GM23338 (cell line): Measurements from ENCODE around the gene INPPL1. TPM values are rescaled to one million over a fixed set of nuclear protein-coding genes. Genes with fewer than 3 reads are reported as not detected.

Experiments used
- ATAC-seq: fragments of 200-7000 bp; cut with Tn5 transposase; 3 replicates; pipeline ENCODE4 v1.9.1; 2020
- DNase-seq: peaks from one replicate; pipeline ENCODE4 v3.0.0-alpha.2; 2015; ENCODE audit warnings: low spot score
- H2AFZ ChIP-seq: fragments of 200-600 bp; sonication (generic); 2 replicates; pipeline ENCODE4 v1.8.0; 2016; ENCODE audit warnings: antibody characterized with exemption, mild to moderate bottlenecking, moderate library complexity
- H3F3A ChIP-seq: fragments of 200-600 bp; sonication (generic); replicated peaks from 2 replicates; pipeline ENCODE4 v1.8.0; 2017; ENCODE audit warnings: antibody characterized with exemption, mixed run types, low read depth
- H3K27ac ChIP-seq: fragments of 200-600 bp; sonication (generic); 2 replicates; pipeline ENCODE4 v1.6.1; 2016; ENCODE audit warnings: low read depth
- H3K27me3 ChIP-seq: fragments of 200-600 bp; sonication (generic); 2 replicates; pipeline ENCODE4 v1.8.0; 2016; ENCODE audit warnings: mild to moderate bottlenecking, mixed run types, moderate library complexity; ENCODE audit not compliant: insufficient read depth
- H3K36me3 ChIP-seq: fragments of 200-600 bp; sonication (generic); 2 replicates; pipeline ENCODE4 v1.8.0; 2016; ENCODE audit warnings: mild to moderate bottlenecking; ENCODE audit not compliant: insufficient read depth
- H3K4me1 ChIP-seq: fragments of 200-600 bp; sonication (generic); 2 replicates; pipeline ENCODE4 v1.8.0; 2016; ENCODE audit warnings: mild to moderate bottlenecking, moderate library complexity; ENCODE audit not compliant: insufficient read depth
- H3K4me2 ChIP-seq: fragments of 200-600 bp; sonication (generic); 2 replicates; pipeline ENCODE4 v1.7.1; 2017; ENCODE audit warnings: mixed run types
- H3K4me3 ChIP-seq: fragments of 200-600 bp; sonication (generic); 2 replicates; pipeline ENCODE4 v1.6.1; 2016; ENCODE audit warnings: mixed run types
- H3K79me2 ChIP-seq: fragments of 200-600 bp; sonication (generic); replicated peaks from 2 replicates; pipeline ENCODE4 v1.8.0; 2017; ENCODE audit warnings: mild to moderate bottlenecking; ENCODE audit not compliant: insufficient read depth
- H3K9me2 ChIP-seq: fragments of 200-600 bp; sonication (generic); 2 replicates; pipeline ENCODE4 v1.8.0; 2017; ENCODE audit not compliant: insufficient read depth
- H4K20me1 ChIP-seq: fragments of 200-600 bp; sonication (generic); replicated peaks from 2 replicates; pipeline ENCODE4 v1.8.0; 2017; ENCODE audit warnings: mild to moderate bottlenecking; ENCODE audit not compliant: insufficient read depth
- H3K27ac Mint-ChIP-seq: 2 replicates; pipeline ENCODE4 v1.8.0; 2020; ENCODE audit warnings: inconsistent platforms, mild to moderate bottlenecking, moderate library complexity, mixed read lengths
- H3K27me3 Mint-ChIP-seq: 3 replicates; pipeline ENCODE4 v1.8.0; 2022; ENCODE audit warnings: low read depth, mild to moderate bottlenecking, moderate library complexity, mixed read lengths, inconsistent platforms; ENCODE audit not compliant: insufficient read depth, poor library complexity
- H3K36me3 Mint-ChIP-seq: 3 replicates; pipeline ENCODE4 v1.8.0; 2021; ENCODE audit warnings: low read depth, mild to moderate bottlenecking, inconsistent platforms, moderate library complexity, mixed read lengths
- H3K4me1 Mint-ChIP-seq: 3 replicates; pipeline ENCODE4 v1.8.0; 2020; ENCODE audit warnings: mild to moderate bottlenecking, inconsistent platforms, mixed read lengths
- H3K4me3 Mint-ChIP-seq: 3 replicates; pipeline ENCODE4 v1.8.0; 2021; ENCODE audit warnings: moderate library complexity, mild to moderate bottlenecking, inconsistent platforms, mixed read lengths
- H3K9me3 Mint-ChIP-seq: 3 replicates; pipeline ENCODE4 v1.8.0; 2020; ENCODE audit warnings: moderate library complexity, mild to moderate bottlenecking, inconsistent platforms, mixed read lengths
- CREB1 ChIP-seq: fragments of 250-450 bp; sonication (Bioruptor Pico); IDR thresholded peaks from 2 replicates; pipeline ENCODE4 v1.5.0; 2020; ENCODE audit warnings: low read depth, mild to moderate bottlenecking, moderate library complexity
- CTCF ChIP-seq, 2 experiments: fragments of 200-600 bp in 1 of 2; sonication (generic) in 1 of 2; conservative IDR thresholded peaks; 2 replicates each; pipeline versions ENCODE4 v1.5.1 to v1.6.1; 2016 to 2017; ENCODE audit warnings: antibody characterized with exemption in 2 of 2, low read depth in 2 of 2, mild to moderate bottlenecking in 2 of 2, moderate library complexity in 1 of 2
- EZH2 ChIP-seq: fragments of 200-600 bp; sonication (generic); IDR thresholded peaks from one replicate; pipeline ENCODE4 v1.8.0; 2017; ENCODE audit warnings: antibody characterized with exemption, mild to moderate bottlenecking, low read depth; ENCODE audit not compliant: unreplicated experiment
- EZH2phosphoT487 ChIP-seq: fragments of 200-600 bp; sonication (generic); IDR thresholded peaks from one replicate; pipeline ENCODE4 v1.8.1; 2018; ENCODE audit warnings: antibody characterized with exemption; ENCODE audit not compliant: unreplicated experiment
- JUNB ChIP-seq: IDR thresholded peaks from one replicate; pipeline ENCODE4 v1.6.1; 2016; ENCODE audit warnings: antibody characterized with exemption; ENCODE audit not compliant: unreplicated experiment
- NANOG ChIP-seq: IDR thresholded peaks from 2 replicates; pipeline ENCODE4 v1.6.1; 2016; ENCODE audit warnings: antibody characterized with exemption, borderline replicate concordance
- POLR2AphosphoS5 ChIP-seq: IDR thresholded peaks from 2 replicates; pipeline ENCODE4 v1.6.1; 2016; ENCODE audit warnings: antibody characterized with exemption, low read depth
- STAT1 ChIP-seq: IDR thresholded peaks from one replicate; pipeline ENCODE4 v1.6.1; 2016; ENCODE audit warnings: antibody characterized with exemption; ENCODE audit not compliant: unreplicated experiment
- ZNF114 ChIP-seq: fragments of 250-450 bp; sonication (Bioruptor Pico); IDR thresholded peaks from 2 replicates; pipeline ENCODE4 v1.5.0; 2020; ENCODE audit warnings: mild to moderate bottlenecking, moderate library complexity
- ZNF331 ChIP-seq: fragments of 250-450 bp; sonication (Bioruptor Pico); IDR thresholded peaks from 2 replicates; pipeline ENCODE4 v1.5.0; 2020; ENCODE audit warnings: low read depth, mild to moderate bottlenecking, moderate library complexity
- ZNF462 ChIP-seq: fragments of 250-450 bp; sonication (Bioruptor Pico); IDR thresholded peaks from 2 replicates; pipeline ENCODE4 v1.5.0; 2020; ENCODE audit warnings: mild to moderate bottlenecking, moderate library complexity
- polyA plus RNA-seq: library from polyadenylated mRNA; unstranded; fragments of >200 nt; fragmentation: Nextera tagmentation; extraction: Ambion mirVana; gene quantifications from 2 replicates; pipeline ENCODE4 v1.2.1, GENCODE V29; 2016
- total RNA-seq: library from RNA; depleted of rRNA; stranded (reverse); fragments of >200 nt; shearing (Covaris generic); gene quantifications from 2 replicates; pipeline ENCODE4 v1.2.3, GENCODE V29; 2014
- TF ChIP-seq, protein P1 (sequence below): IDR thresholded peaks from 2 replicates; pipeline ENCODE4 v1.6.1; 2016; ENCODE audit warnings: antibody characterized with exemption
- TF ChIP-seq, protein P2 (sequence below): IDR thresholded peaks from one replicate; pipeline ENCODE4 v1.6.1; 2018; ENCODE audit warnings: antibody characterized with exemption; ENCODE audit not compliant: unreplicated experiment

The INPPL1 gene
- total and polyA plus RNA-seq, 2 experiments from 2014 or later: 21.5 to 54.7 TPM

GRCh38 chr11:72222106-72222891, 2.3 kb upstream of the INPPL1 start:
- no peaks in the 10 kb centered on the region for H3K9me3 Mint-ChIP-seq
- H3K4me2 ChIP-seq: peak overlapping the region; percentile 77
- H3K4me3 Mint-ChIP-seq: peak overlapping the region; percentile 73
- TF ChIP-seq, protein P1, sequence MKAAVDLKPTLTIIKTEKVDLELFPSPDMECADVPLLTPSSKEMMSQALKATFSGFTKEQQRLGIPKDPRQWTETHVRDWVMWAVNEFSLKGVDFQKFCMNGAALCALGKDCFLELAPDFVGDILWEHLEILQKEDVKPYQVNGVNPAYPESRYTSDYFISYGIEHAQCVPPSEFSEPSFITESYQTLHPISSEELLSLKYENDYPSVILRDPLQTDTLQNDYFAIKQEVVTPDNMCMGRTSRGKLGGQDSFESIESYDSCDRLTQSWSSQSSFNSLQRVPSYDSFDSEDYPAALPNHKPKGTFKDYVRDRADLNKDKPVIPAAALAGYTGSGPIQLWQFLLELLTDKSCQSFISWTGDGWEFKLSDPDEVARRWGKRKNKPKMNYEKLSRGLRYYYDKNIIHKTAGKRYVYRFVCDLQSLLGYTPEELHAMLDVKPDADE: no peak
- TF ChIP-seq JUNB: no peak
- TF ChIP-seq NANOG: no peak
- no peak for TF ChIP-seq EZH2
- TF ChIP-seq ZNF331: no peak
- no peak for TF ChIP-seq POLR2AphosphoS5
- TF ChIP-seq CTCF (conservative IDR thresholded peaks at IDR 0.05; ENCODE audit: low read depth in 2 of 2): no peak
- TF ChIP-seq, protein P2, sequence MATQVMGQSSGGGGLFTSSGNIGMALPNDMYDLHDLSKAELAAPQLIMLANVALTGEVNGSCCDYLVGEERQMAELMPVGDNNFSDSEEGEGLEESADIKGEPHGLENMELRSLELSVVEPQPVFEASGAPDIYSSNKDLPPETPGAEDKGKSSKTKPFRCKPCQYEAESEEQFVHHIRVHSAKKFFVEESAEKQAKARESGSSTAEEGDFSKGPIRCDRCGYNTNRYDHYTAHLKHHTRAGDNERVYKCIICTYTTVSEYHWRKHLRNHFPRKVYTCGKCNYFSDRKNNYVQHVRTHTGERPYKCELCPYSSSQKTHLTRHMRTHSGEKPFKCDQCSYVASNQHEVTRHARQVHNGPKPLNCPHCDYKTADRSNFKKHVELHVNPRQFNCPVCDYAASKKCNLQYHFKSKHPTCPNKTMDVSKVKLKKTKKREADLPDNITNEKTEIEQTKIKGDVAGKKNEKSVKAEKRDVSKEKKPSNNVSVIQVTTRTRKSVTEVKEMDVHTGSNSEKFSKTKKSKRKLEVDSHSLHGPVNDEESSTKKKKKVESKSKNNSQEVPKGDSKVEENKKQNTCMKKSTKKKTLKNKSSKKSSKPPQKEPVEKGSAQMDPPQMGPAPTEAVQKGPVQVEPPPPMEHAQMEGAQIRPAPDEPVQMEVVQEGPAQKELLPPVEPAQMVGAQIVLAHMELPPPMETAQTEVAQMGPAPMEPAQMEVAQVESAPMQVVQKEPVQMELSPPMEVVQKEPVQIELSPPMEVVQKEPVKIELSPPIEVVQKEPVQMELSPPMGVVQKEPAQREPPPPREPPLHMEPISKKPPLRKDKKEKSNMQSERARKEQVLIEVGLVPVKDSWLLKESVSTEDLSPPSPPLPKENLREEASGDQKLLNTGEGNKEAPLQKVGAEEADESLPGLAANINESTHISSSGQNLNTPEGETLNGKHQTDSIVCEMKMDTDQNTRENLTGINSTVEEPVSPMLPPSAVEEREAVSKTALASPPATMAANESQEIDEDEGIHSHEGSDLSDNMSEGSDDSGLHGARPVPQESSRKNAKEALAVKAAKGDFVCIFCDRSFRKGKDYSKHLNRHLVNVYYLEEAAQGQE: no peak
- no peak for TF ChIP-seq CREB1 (CRISPR knock-in tag)
- no peak for TF ChIP-seq EZH2phosphoT487
- TF ChIP-seq ZNF462 (CRISPR knock-in tag): no peak
- TF ChIP-seq ZNF114 (CRISPR knock-in tag): no peak
- no peak for TF ChIP-seq STAT1
- peak overlapping the region; percentile 97 for H3K4me3 ChIP-seq
- H3K27ac ChIP-seq: peak overlapping the region; percentile 73; the same call in 1 of the 2 replicates
- no peaks in the 10 kb centered on the region for H3K9me2 ChIP-seq
- peaks cover 20% of the 10 kb centered on the region for H3K79me2 ChIP-seq
- peaks cover 11% of the 10 kb centered on the region for H4K20me1 ChIP-seq
- peak overlapping the region; percentile 33; the same call in 1 of the 2 replicates for H2AFZ ChIP-seq
- peaks cover 27% of the 10 kb centered on the region for H3K4me1 Mint-ChIP-seq
- peak overlapping the region; percentile 65; the same call in 1 of the 2 replicates for H3K27ac Mint-ChIP-seq
- ATAC-seq (peak; percentile 1; the same call in 1 of the 3 replicates), DNase-seq (no peak)
- H3K36me3 Mint-ChIP-seq: no peaks in the 10 kb centered on the region; the same call in 2 of the 3 replicates
- peaks cover 16% of the 10 kb centered on the region; the same call in 1 of the 2 replicates for H3K27me3 ChIP-seq
- no peaks in the 10 kb centered on the region for H3K36me3 ChIP-seq
- H3K27me3 Mint-ChIP-seq: peaks cover 18% of the 10 kb centered on the region
- peaks cover 25% of the 10 kb centered on the region for H3K4me1 ChIP-seq
- peaks cover 2% of the 10 kb centered on the region; the same call in 1 of the 2 replicates for H3F3A ChIP-seq
